Measurements from ENCODE around the gene CBLIF.
A peak's percentile ranks its signal among the peaks of the same experiment; 100 is the strongest.
"Not testable (repeated sequence)": the region's sequence is repeated elsewhere in the genome, so short reads cannot be mapped to it uniquely, and the experiment has no call there.

Gene CBLIF

DNA sequence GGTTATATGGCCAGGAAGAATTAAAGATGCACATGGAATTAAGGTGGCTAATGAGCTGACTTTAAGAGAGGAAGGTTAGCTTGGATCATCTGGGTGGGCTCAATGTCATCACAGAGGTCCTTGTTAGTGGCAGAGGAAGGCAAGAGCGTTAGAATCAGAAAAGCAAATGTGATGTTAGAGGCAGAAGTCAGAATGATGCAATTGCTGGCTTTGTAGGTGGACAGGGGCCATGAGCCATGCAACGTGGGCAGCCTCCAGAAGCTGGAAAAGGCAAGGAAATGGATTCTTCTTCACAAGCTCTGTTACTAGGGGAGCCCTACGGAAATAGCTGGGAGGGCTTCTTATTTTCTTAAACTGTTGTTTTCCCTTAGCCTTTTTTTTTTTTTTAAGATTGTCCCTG lies 2.3 kb upstream of the CBLIF start:
- no peak for DNase-seq (ENCODE audit: low spot score)

DNA sequence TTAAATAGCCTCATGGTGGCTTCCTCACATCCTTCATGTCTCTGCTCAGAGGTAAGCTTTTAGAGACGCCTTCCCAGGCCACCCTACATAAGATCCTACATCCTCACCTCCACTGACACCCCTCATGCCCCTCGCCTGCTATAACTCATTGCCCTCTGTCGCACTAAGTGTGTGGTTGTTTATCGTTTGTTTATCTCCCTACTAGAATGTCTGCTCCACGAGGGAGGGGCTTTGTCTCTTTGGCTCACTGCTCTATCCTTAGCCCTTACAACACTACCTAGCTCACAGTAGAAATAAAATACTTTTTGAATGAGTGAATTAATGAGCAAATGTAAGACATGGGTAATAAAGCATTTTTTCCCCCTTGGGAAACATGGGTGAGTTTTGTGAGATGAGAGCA lies 1.3 kb upstream of the CBLIF start:
- DNase-seq (ENCODE audit: low spot score) = no peak

DNA sequence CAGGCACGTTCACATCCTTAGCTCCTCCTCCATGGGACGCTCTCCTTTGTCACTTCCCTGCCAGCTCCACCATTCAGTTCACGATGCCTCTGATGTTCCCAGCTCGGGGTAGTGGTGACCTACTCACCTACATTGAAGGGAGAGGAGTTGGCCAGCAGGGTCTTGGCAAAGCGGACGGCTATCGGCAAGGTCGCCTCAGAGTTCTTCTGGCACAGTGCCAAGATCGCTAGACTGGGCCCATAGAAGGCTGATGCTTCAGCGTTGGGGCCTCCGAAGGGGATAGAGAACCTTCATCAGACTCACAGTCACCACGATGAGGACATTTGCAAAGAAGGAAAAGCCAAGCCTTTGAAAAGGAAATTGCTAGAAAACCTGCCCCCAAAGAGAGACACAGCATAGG lies 3.0 kb downstream of the CBLIF start:
- DNase-seq (ENCODE audit: low spot score) = no peak

DNA sequence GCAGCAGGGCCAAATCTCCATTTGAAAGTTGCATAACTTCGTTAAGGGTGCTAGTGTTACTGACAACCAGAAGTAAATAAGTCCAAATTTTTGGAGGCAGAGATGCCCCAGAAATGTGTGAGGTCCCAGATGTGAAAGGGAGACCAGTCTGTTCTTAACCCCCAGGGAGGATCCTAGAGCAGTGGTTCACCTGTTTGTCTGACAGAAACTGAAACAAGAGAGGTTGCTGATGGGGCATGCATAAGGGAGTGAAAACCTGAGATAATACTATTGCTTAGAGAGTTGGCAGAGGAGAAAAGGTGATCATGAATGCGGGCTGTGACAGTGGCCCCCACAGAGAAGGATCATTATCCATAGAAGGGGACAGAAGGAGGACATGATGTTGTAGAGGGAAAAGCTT lies 3.8 kb downstream of the CBLIF start:
- DNase-seq (ENCODE audit: low spot score) = no peak

DNA sequence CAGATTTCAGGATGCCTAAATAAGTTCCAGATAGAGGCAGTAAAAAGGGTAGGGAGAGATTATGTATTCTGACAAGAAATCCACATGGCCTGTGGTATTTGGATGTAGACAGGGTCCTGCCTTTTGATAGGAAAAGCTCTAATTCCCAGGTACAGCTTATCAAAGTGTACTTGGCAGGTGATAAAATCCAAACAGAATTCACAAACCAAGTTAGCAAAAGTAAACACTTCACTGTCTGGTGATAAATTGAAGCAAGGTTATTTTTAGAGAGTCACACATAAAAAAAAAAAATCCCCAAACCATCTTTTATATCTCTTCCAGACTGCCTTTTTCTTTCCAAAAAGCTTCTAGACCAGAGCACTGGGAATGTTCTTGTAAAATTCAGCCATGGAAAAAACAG lies 5.7 kb downstream of the CBLIF start:
- DNase-seq (ENCODE audit: low spot score) = no peak

DNA sequence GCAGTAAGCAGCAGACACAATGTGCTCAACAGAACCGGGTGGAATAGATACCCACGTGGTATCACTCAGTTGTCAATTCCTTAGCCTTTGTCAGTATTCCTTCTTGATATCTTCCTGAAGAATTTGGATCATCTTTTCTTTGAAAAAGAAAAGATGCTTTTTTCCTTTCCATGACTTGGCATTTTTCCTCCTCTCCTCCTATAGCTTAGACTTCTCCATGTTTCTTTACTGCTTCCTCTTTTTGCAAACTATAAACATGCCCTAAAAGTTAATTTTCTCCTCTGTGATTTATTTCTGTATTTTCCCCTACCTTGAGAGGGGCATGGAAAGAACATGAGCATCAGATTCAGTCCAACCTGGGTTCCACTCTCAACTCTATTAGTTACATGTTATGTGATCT lies 11.7 kb downstream of the CBLIF start:
- no peak for DNase-seq (ENCODE audit: low spot score)

DNA sequence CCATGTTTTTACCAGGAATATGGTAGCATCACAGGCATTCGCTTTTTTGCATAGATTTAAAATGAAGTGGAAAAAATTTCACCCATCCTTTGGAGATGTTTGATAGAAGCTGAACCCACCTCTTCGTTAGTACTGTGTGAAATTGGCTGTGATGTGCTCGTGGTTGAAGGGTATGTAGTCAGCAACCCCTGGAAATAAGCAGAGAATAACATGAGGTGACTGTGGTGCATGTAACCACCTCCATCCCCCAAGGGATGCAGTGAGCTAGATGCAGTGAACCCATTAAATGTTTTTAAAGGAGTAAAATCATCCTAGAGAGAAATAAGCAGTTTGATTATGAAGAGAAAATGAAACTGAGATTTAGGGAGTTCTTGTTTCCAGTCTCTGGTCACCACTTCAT lies 15.9 kb downstream of the CBLIF start:
- DNase-seq (ENCODE audit: low spot score) = no peak

DNA sequence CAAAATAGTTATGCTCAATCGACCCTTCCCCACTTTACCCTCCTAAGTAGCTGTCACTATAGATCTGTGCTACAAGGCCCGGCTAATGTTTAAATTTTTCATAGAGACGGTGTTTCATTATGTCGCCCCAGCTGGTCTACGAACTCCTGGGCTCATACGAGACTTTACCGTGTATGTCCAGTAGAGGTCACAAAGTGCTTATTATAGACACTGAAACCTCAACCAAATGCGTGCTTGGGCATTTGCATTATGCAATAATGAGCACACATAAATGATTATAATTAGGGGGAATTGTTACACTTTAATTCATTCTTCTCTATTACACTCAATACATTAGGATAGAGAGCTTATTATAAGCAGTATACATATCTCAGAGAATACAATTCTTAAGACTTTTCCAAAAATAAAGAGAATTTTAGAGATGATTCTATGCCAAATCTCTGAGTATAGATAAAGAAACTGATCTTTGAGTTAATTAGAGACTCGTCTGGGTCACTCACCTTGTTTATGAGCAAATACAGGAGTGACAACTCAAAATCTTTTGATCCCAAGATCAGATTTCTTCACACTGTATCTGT lies 22.2 kb downstream of the CBLIF start:
- peak; percentile 70 for DNase-seq (ENCODE audit: low spot score)

DNA sequence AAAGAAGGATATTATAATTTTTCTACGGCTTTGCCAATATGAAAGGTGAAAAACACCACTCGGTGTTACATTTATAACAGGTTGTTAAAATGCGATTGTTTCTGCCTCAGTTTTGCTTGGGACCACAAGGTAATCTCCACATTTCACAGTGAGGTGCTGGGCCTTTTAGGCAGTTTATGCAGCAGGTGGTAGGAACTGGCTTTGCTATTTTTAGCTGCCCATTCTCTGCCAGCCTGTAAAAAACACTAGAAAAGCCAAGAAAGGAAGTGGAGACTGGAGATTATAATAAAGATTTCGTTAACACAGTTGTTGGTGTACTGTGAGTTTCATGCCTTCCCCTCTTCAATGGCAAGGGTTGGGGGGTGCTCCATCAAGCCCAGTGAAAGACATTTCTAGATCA lies 26.7 kb downstream of the CBLIF start:
- no peak for DNase-seq (ENCODE audit: low spot score)

DNA sequence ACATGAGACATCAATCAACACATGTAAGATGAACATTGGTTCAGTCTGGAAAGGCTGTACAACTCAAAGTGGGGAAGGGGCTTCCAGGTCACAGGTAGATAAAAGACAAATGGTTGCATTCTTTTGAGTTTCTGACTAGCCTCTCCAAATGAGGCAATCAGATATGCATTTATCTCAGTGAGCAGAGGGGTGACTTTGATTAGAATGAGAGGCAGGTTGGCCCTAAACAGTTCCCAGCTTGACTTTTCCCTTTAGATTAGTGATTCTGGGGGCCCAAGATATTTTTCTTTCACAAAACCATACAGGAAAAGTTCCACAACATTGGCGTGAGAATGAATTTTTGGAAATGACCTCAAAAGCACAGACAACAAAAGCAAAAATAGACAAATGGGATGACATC lies 28.9 kb downstream of the CBLIF start:
- DNase-seq (ENCODE audit: low spot score) = not testable (repeated sequence)

DNA sequence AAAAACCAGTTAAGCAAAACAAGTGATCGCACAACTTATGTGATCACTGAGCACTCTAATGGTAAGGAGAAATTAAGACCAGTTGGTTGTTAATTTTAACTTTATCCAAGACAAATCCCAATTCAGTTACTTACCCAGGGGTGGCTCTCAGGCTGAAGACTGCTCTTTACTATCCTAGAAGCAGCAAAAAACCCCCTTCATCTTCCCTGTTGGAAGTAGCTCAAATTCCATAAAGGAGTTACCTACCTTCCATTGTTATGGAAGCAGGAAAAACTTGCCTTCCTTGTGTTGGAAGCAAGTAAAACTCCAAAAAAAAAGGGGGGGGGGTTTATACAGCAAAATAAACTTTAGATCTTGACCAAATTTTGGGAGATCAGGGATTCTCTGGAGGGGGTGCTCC lies 29.5 kb downstream of the CBLIF start:
- no peak for DNase-seq (ENCODE audit: low spot score)

DNA sequence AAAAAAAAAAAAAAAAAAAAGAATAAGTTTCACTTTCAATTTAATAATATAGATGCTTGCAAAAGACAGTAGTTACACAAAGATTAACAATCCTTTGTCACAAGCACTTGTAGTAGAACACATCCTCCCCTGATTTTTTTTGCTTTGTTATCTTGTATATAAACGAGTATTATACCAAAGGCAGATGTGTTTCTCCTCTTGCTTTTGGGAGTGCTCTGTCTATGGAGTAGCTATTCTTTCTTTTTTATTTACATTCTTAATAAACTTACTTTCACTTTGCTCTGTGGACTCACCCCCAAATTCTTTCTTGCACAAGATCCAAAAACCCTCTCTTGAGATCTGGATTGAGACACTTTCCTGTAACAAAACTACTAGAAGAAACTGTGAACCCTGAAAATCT lies 31.3 kb downstream of the CBLIF start:
- DNase-seq (ENCODE audit: low spot score) = no peak

DNA sequence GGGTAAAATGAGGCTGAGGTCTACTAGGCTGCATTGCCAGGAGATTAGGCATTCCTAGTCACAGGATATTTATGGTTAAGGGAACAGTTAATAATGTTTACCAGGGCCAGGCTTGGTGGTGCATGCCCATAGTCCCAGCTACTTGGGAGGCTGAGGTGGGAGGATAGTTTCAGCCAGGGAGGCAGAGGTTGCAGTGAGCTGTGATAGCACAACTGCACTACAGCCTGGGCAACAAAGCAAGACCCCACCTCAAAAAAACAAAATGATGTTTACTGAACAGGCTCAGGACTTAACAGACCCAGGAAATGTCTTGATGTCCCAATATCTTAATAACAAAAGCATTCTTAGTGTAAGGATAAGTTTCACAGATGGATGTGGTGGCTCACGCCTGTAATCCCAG lies 31.9 kb downstream of the CBLIF start:
- DNase-seq (ENCODE audit: low spot score) = no peak

DNA sequence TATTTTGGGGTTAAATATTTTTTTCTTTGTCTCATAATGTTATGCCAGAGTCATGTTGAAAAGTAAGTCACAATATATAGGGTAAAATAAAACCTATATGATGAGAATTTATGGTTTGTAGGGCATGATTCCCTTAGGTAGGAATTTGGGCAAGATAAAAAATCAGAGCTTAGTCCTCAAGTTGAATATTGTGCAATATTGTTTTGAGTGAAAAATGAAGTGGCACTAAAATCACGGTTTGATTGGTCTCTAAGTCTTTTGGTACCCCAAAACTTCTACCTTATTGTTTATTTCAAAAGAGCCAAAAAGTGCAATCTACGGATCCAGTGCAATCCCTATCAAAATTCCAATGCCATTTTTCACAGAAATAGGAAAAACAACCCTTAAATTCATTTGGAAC lies 33.1 kb downstream of the CBLIF start:
- DNase-seq (ENCODE audit: low spot score) = no peak

DNA sequence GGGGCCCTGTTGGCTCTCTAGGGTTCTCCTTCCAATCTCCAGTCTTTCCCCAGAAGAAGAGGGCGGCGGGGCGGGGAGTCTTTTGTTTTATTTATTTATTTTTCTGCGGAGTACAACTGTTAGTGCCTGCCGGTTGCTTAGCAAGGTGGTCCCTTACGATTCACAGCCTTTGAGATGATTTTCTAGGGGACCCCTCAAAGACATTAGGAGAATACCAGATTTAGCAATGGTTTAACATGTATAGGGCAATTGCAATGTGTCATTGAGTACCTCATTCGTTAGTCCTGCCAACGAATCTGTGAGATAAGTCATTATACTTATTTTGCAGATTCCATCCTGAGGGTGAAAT lies 34.4 kb downstream of the CBLIF start:
- no peak for DNase-seq (ENCODE audit: low spot score)

DNA sequence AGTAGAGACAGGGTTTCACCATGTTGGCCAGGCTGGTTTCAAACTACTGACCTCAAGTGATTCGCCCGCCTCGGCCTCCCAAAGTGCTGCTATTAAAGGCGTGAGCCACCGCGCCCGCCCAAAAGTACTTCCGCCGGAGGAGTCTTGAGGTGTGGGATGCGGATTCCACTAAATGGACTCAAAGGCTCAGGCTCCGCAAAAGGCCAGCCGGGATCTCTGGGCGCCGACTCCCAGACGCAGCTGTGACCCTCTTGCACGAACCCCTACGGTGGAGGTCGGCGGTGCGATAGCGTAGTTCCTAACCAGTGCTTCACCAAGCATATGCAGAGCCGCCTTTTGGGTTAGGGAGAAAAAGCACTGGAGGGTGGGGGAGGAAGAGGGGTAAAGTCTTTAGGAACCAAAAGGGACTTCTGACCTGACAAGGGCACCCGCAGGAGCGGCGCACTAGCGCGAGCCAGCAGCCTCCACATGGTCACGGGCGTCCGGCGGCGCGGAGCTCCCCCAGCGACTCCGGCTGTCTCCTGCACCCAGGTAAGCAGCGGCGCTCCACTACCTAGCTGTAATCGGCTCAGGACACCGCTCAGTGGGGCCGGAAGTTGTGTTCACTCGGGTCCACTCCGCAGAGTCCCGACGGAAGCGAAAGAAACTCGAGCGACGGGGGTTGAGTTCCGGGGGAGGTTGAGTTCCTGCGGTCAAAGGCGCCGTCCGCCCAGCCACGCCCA lies 34.9 kb downstream of the CBLIF start, which contains the start of gene MRPL16:
MRPL16 (minus strand) TSS at position 590 of the 722 bp plus-strand sequence; CDS start at position 470, 120 bp downstream.
- peak; percentile 81 for DNase-seq (ENCODE audit: low spot score)

DNA sequence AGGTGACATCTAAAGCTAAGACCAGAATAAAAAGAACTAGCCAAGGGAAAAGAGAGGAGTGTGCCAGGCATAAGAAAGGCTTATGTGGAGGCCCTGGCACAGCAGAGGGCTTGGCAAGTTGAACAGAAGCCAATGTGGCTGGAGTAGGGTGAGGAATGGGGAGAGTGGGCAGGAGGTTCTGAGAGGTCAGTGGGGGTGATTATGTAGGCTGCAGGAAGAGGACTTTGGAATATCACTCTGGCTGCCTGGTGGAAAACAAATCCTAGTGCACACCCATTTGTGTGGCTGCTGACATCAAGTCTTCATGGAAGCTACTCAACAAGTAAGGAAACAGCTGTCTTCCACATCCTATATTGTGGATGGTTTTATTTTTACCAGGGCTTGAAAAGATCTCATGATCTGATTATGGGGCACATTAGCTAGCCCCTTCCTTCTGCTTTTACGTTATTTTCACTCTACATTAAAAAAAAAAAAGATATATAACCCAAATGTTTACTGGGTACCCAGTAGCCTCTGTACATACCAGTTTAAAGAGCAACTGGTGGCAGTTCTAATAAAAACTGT lies 38.2 kb downstream of the CBLIF start:
- DNase-seq (ENCODE audit: low spot score) = no peak

DNA sequence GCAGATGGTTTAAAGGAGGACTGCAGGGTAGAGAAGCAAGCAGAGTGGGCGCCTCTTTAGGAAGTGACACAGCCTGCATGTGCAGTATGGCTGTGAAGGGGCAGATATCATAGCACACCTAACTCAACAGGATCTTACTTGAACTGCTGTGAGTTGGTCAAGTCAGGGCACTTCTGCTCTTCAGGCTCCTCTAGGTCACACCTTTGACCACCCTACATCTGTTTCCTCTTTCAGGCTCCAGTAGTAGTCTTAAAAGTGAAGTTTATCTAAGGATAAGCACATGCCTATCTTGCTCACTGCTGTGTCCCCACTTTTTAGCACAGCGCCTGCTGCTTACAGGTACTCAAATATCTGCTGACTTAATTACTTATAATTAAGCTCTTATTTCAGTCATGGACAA lies 41.2 kb downstream of the CBLIF start:
- no peak for DNase-seq (ENCODE audit: low spot score)

DNA sequence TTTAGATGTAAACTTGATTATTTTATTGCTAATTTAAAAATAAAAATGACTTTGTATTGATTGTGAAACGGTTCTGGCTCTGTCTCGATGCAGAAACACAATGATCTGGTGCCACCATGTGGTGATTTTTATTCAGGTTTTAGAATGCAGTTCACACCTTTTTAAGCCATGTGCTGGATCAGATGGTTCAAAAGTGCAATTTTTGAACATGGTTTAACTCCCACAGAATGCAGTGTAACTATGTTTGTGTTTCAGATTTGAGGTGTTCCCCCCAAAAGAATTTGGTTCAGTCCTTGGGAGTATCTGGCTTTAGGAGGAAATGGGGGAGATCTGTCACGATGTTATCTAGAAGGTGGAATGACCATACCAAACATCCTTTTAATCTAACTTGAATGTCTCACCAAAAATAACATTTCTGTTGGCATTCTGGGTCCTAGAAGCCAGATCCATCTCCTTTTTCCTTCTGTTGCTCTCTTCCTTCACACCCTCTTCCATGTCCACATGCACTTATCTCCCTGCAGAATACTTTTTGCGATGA lies 42.6 kb downstream of the CBLIF start:
- peak; percentile 80 for DNase-seq (ENCODE audit: low spot score)

DNA sequence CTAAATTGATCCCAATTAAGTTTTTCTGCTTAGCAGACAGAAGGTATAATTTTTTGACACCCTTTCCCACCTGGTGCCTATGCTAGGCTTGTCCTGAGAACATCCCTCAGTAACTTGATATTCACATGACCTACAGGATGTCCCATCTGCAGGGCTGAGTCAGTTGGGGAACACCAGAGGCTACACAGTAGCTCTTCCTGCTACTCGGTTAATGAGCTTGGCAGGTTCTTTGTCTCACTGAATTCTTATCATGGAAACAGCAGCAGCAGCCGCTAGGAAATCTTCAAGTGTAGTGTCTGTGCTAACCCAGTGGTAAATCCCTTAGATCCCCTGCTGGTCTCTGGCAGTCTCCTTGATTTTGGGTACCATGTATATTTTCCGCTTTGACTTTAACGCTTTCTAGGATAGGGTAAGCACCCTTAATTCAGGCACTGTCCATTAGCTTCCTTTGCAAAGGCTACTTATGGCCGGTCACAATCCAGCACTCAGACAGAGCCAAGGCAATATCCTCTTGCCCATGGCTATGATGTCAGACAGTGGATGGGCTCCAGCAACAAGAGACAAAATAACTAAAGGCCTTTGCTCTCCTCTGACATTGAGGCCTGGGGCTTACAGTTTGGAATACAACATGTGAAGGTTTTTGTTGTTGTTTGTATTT lies 43.2 kb downstream of the CBLIF start:
- DNase-seq (ENCODE audit: low spot score) = peak; percentile 70

DNA sequence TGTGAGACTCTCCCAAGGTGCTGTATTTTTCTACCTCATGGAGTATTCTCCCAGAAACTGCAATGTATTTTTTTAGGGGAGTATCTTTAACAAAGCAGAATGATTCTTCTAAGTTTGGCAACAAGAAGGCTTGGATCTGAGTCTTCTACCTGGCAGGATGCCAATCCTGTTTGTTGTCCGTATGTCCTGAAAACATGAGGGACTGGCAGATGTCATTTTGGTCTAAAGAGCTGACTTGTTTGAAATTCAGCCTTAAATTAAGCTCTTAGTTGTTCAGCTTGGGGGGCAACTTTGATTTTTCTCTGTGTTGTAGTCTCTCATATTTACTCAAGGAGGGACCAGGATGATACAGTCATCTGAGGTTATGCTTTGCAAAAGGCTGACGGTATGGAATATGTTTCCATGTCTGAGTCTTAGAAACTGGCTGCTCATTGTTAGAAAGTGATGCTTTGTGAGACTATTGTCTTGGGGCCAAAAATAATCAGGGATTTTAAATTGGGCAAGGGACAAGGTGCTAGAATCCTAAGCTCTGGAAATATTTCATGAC lies 44.1 kb downstream of the CBLIF start:
- DNase-seq (ENCODE audit: low spot score) = no peak

DNA sequence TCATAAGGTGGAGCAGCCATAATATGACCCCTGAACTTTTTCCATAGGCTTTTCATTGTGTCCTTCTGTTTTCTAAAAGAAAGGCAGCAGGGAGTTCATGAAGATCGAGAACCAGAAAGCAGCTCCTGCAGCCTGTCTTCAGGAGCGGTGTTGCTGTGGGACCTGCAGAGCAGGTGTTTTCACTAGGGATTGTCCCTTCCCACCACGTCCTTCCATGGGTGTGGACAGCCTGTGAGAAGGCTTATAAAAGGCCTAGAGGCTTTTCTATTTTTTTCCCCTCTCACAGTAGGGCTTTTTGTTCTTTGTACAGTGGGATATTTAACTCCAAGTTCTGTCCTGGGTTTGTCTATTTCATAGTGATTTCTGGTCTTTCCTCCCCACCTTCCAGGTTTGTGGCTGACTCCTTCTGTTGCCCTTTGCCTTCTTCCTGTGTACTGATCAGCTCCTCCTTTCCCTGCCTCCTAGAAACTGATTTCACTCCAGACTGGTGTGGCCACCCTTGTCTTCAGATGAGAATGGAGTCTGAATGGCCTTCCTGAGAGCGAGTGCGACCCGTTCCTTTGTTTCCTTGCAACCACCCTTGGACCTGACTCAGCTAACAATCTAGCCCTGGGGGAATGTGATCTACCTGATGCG lies 44.8 kb downstream of the CBLIF start:
- DNase-seq (ENCODE audit: low spot score) = no peak

Measured in Ammon's horn (tissue), 1 donor.